Measurements from ENCODE around the gene CD160.
"Not testable (repeated sequence)": the region's sequence is repeated elsewhere in the genome, so short reads cannot be mapped to it uniquely, and the experiment has no call there.

Gene CD160

DNA sequence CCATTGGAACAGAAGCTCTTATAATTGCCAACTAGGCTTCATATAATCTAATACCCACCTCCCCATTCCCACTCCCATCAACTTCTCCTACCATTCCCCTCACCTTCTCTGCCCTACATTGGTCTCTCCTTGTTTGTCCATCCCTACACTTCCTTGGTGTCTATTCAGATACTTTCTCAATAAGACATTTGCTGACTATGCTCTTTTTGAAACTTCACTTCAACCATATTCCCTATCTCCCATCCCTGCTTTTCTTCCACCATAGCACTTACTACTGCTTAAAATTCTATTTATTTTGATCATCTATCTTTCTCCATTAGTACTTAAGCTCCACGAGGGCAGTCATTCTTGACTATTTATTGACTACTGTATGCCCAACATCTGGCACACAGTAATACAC lies 40.4 kb downstream of the CD160 start:
- TF ChIP-seq POLR2A (IDR thresholded peaks at IDR 0.05; ENCODE audit: low read length) (no peak), GATA1 (IDR thresholded peaks at IDR 0.05; ENCODE audit: low read depth, low read length) (no peak)
- no peak for DNase-seq

DNA sequence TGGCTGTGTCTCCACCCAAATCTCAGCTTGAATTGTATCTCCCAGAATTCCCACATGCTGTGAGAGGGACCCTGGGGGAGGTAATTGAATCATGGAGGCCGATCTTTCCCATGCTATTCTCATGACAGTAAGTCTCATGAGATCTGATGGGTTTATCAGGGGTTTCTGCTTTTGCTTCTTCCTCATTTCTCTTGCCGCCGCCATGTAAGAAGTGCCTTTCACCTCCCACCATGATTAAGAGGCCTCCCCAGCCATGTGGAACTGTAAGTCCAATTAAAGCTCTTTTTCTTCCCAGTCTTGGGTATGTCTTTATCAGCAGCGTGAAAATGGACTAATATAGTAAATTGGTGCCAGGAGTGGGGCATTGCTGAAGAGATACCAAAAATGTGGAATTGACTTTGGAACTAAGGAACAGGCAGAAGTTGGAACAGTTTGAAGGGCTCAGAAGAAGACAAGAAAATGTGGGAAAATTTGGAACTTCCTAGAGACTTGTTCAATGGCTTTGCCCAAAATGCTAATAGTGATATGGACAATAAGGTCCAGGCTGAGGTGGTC lies 41.2 kb downstream of the CD160 start:
- not testable (repeated sequence) for DNase-seq

DNA sequence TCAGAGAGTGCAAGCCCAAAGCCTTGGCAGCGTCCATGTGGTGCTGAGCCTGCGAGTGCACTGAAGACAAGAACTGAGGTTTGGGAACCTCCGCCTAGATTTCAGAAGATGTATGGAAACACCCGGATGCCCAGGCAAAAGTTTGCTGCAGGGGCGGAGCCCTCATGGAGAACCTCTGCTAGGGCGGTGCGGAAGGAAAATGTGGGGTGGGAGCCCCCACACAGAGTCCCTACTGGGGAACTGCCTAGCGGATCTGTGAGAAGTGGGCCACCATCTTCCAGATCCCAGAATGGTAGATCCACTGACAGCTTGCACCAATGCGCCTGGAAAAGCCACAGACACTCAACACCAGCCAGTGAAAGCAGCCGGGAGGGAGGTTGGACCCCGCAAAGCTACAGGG lies 42.2 kb downstream of the CD160 start:
- not testable (repeated sequence) for DNase-seq

DNA sequence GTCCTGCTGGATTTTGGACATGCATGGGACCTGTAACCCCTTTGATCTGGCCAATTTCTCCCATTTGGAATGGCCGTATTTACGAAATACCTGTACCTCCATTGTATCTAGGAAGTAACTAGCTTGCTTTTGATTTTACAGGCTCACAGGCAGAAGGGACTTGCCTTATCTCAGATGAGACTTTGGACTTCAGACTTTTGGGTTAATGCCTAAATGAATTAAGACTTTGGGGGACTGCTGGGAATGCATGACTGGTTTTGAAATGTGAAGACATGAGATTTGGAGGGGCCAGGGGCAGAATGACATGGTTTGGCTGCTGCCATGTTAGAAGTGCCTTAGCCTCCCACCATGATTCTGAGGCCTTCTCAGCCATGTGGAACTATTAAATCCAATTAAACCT lies 42.7 kb downstream of the CD160 start:
- not testable (repeated sequence) for DNase-seq

DNA sequence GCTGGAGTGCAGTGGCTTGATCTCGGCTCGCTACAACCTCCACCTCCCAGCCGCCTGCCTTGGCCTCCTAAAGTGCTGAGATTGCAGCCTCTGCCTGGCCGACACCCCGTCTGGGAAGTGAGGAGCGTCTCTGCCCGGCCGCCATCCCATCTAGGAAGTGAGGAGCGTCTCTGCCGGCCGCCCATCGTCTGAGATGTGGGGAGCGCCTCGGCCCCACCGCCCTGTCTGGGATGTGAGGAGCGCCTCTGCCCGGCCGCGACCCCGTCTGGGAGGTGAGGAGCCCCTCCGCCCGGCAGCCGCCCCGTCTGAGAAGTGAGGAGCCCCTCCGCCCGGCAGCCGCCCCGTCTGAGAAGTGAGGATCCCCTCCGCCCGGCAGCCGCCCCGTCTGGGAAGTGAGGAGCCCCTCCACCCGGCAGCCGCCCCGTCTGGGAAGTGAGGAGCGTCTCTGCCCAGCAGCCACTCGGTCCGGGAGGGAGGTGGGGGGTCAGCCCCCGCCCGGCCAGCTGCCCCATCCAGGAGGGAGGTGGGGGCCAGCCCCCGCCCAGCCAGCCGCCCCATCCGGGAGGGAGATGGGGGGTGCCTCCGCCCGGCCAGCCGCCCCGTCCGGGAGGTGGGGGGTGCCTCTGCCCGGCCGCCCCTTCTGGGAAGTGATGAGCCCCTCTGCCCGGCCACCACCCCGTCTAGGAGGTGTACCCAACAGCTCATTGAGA lies 45.1 kb downstream of the CD160 start:
- DNase-seq: not testable (repeated sequence)

DNA sequence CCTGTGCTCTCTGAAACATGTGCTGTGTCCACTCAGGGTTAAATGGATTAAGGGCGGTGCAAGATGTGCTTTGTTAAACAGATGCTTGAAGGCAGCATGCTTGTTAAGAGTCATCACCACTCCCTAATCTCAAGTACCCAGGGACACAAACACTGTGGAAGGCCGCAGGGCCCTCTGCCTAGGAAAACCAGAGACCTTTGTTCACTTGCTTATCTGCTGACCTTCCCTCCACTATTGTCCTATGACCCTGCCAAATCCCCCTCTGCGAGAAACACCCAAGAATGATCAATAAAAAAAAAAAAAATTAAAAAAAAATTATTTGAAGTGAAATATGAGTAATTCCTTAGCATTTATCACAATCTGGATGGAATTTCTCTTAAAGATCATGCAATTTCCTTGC lies 45.8 kb downstream of the CD160 start:
- not testable (repeated sequence) for DNase-seq

DNA sequence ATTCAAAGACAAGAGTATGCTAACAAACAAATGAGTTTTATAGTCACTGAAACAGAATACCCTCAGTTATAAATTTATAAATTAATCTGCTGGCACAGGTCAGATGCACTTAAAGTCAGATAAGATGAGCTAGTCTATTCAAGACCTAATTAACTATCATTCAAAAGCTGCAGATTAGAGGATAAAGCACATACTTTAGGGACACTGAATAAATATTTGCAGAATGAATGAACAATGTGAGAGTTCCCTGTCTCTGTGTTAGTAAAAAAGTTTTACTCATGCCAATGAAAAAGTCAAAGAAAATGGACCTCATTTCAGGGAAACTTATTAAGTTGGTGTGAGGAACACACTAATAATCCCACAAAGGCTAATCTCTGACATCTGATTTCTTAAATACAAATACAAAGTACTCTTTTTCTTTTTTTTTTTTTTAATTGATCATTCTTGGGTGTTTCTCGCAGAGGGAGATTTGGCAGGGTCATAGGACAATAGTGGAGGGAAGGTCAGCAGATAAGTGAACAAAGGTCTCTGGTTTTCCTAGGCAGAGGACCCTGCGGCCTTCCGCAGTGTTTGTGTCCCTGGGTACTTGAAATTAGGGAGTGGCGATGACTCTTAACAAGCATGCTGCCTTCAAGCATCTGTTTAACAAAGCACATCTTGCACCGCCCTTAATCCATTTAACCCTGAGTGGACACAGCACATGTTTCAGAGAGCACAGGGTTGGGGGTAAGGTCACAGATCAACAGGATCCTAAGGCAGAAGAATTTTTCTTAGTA lies 46.5 kb downstream of the CD160 start:
- not testable (repeated sequence) for DNase-seq

DNA sequence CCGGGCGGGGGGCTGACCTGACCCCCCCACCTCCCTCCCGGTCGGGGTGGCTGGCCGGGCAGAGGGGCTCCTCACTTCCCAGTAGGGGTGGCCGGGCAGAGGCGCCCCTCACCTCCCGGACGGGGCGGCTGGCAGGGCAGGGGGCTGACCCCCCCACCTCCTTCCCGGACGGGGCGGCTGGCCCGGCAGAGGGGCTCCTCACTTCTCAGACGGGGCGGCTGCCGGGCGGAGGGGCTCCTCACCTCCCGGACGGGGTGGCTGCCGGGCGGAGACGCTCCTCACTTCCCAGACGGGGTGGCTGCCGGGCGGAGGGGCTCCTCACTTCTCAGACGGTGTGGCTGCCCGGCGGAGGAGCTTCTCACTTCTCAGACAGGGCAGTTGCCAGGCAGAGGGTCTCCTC lies 47.6 kb downstream of the CD160 start:
- not testable (repeated sequence) for DNase-seq

DNA sequence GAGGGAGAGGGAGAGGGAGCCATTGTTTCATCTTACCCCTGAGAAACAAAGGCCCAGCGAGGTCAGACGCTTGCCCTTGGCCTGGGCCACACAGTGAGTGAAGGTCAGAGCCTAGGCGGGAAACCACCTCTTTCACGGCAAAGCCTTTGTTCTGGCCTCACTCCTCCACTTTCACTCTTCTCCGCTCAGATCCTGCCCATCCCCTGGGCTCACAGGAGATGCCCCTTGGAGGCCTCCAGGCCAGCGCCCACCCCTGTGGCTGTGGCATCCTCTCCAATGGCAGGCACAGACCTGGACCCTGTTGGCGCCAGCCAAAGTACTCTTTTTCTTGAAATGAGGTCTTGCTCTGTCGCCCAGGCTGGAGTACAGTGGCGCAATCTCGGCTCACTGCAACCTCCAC lies 48.7 kb downstream of the CD160 start:
- not testable (repeated sequence) for DNase-seq

DNA sequence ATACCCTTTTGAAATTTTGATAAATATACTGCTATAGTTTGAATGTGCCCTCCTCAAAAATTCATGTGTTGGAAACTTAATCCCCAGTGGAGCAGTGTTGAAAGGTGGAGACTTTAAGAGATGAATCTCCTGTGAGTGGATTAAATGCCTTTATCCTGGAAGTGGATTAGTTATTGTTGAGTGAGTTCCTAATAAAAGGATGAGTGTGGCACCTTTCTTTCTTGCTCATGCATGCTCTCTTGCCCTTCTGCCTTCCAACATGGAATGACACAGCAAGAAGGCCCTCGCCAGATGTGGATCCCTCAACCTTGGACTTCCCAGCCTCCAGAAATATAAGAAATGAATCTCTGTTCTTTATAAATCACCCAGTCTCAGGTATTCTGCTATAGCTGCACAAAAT lies 51.8 kb downstream of the CD160 start:
- no peak for DNase-seq
- no peak for TF ChIP-seq GATA1 (IDR thresholded peaks at IDR 0.05; ENCODE audit: low read depth, low read length)
- TF ChIP-seq POLR2A (IDR thresholded peaks at IDR 0.05; ENCODE audit: low read length): no peak

DNA sequence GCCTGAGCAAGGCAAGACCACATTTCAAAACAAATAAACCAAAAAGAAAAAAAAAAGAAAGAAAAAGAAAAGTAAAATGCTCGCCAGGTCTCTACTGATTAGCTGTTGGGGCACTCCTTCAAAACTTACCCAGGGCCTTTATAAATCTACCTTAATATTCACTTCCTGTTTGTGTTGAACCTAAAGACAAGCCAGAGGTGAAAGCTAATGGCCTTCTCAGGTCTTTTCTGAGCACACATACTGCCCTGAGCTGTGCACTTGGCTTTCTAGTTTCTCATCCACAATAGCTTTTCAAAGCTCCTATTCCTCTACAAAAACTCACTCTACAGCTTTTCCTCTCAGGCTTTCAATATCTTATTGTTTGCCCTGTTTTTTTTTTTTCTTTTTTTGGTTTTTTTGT lies 54.1 kb downstream of the CD160 start:
- TF ChIP-seq POLR2A (IDR thresholded peaks at IDR 0.05; ENCODE audit: low read length) (no peak), GATA1 (IDR thresholded peaks at IDR 0.05; ENCODE audit: low read depth, low read length) (no peak)
- DNase-seq: no peak

DNA sequence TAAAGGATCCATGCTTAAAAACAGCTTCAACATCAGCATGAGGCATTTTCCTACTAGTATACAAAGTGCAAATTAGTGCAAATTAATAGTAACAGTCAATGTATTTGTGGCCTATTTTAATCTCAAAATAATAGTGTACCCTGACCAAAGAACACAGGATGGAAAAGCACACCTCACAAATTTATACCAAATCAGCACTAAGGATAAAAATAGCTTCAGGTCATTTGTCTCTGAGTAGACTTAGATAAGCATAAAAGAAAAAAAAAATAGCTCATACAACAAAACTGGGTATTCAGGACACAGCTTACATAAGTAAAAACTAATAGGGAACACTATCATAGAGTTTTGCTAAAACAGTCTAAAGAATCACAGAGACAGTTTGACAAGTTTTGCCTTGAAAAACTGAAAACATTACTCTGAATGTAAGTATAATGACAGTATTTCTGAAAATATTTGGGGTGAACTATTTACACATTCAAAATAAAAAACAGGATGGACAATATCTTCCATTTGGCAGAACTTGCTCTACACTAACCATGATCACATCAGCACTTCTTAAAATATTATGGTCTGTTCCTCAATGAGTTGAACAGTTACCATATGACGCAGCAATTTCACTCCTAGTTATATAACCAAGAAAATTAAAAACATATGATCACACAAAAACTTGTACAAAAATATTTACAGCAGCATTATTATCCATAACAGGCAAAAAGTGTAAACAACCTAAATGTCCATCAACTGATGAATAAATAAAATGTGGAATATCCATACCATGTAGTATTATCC lies 58.3 kb downstream of the CD160 start:
- DNase-seq: peak in 1 of 2 experiments; percentile 36
- TF ChIP-seq GATA1 (IDR thresholded peaks at IDR 0.05; ENCODE audit: low read depth, low read length) (no peak), POLR2A (IDR thresholded peaks at IDR 0.05; ENCODE audit: low read length) (no peak)

DNA sequence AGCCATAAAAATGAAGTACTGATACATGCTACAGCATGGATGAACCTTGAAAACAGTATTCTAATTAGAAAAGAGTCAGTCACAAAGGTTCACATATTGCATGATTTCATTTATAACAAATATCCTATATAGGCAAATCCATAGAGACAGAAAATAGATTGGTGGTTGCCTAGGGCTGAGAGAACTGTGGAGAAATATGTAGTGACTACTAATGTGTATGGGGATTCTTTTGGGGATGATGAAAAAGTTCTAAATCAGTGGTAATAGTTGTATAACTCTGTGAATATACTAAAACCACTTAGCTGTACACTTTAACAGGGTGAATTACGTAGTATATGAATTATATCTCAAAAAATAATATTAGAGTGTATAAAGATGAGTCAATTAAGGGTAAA lies 58.8 kb downstream of the CD160 start:
- TF ChIP-seq GATA1 (IDR thresholded peaks at IDR 0.05; ENCODE audit: low read depth, low read length): no peak
- no peak for TF ChIP-seq POLR2A (IDR thresholded peaks at IDR 0.05; ENCODE audit: low read length)
- DNase-seq: no peak

DNA sequence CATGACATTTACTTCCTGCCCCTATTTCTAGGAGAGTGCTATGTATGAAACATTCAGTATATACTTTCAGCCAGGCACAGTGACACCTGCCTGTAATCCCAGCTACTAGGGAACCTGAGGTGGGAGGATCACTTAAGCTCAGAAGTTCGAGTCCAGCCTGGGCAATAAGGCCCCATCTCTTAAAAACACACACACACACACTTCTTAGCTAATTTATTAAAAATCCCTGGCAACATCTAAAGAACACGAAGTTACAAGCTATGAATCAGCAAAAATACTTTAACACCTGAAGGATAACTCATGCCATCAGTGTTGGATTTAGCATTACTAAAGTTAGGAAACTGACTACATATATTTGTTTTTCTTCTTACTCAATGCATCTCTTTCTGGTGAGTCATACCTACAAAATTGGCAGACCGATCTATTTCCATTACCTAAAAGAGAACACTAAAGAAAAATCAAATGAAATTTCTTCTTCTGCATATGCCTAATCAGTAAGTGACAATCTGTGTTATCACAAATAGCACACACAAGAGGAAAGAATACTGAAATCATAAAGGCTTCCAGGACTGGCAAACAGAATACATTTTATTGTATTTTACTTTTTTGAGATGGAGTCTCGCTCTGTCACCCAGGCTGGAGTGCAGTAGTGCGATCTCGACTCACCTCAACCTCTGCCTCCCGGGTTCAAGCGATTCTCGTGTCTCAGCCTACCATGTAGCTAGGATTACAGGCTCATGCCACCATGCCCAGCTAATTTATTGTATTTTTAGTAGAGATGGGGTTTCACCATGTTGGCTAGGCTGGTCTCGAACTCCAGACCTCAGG lies 63.2 kb downstream of the CD160 start:
- no peak for DNase-seq

DNA sequence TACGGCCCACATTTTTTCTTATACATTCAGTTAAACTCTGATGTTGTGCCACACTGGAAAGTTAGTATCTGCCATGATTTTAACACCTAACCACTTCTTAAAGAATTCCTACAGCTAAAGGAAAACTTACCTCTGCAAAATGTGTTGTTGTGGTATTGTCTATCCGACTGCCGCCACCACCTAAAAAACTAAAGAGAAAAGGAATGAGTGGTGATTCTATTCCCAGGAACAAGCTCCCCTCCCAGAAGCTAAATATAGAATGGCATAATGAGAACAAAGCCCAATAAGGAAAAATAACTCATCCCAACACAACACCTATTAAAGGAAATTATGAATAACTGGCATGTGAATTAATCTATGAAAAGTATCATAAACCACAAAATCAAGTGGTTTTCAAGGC lies 65.1 kb downstream of the CD160 start:
- no peak for DNase-seq
- no peak for TF ChIP-seq POLR2A (IDR thresholded peaks at IDR 0.05; ENCODE audit: low read length)
- no peak for TF ChIP-seq GATA1 (IDR thresholded peaks at IDR 0.05; ENCODE audit: low read depth, low read length)

More for the DNA sequence above, 63.2 kb downstream of the CD160 start:
- no peak for TF ChIP-seq GATA1 (IDR thresholded peaks at IDR 0.05; ENCODE audit: low read depth, low read length)
- no peak for TF ChIP-seq POLR2A (IDR thresholded peaks at IDR 0.05; ENCODE audit: low read length)

Measured in erythroblast (primary cell).